ENCODE measurements around the gene TRIM9.

DNA sequence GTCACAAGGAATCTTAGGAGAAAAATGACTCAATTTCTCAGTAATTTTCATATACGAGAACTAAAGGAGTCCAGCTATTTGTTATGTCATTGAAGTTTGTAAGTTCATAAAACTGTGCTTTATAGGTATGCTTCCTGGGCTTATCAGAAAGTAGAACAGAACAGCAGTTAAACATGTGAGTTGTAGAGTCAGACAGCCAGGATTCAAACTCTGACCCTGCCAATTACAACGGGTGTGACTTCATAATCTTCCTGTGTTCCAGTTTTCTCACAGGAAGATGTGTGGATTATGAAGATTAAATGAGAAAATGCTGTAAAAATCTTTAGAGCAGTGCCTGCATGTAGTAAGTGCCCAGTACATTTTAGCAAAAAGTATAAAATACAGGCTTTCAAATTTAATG lies 8.9 kb downstream of the TRIM9 start:
- TF ChIP-seq POLR2A (IDR thresholded peaks at IDR 0.05; ENCODE audit: low read depth, low read length) (no peak), POLR2AphosphoS5 (IDR thresholded peaks at IDR 0.05; ENCODE audit: insufficient read depth, low read depth, low read length) (no peak), EZH2 (IDR thresholded peaks at IDR 0.05; ENCODE audit: borderline replicate concordance, low read depth, low read length, severe bottlenecking) (no peak)
- TF ChIP-seq, protein P1, sequence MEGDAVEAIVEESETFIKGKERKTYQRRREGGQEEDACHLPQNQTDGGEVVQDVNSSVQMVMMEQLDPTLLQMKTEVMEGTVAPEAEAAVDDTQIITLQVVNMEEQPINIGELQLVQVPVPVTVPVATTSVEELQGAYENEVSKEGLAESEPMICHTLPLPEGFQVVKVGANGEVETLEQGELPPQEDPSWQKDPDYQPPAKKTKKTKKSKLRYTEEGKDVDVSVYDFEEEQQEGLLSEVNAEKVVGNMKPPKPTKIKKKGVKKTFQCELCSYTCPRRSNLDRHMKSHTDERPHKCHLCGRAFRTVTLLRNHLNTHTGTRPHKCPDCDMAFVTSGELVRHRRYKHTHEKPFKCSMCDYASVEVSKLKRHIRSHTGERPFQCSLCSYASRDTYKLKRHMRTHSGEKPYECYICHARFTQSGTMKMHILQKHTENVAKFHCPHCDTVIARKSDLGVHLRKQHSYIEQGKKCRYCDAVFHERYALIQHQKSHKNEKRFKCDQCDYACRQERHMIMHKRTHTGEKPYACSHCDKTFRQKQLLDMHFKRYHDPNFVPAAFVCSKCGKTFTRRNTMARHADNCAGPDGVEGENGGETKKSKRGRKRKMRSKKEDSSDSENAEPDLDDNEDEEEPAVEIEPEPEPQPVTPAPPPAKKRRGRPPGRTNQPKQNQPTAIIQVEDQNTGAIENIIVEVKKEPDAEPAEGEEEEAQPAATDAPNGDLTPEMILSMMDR (IDR thresholded peaks at IDR 0.05; ENCODE audit: extremely low read depth in 1 of 2, insufficient read depth in 1 of 2, low read depth in 1 of 2, low read length in 2 of 2), result no peak

All from endothelial cell of umbilical vein (primary cell).